AG04449 (cell line): ENCODE data around the gene TTBK1.

ENCODE experiments used
- CTCF ChIA-PET: fragments of 350-600 bp; formaldehyde crosslinking; extraction: SDS; loops from one replicate; lab custom pipeline; 2021; ENCODE audit warnings: antibody characterized with exemption; lab: Yijun Ruan, JAX
- POLR2A ChIA-PET: fragments of 400-600, 350-600 bp; formaldehyde crosslinking; extraction: SDS; loops from one replicate; lab custom pipeline; 2020; ENCODE audit warnings: antibody characterized with exemption, inconsistent platforms; lab: Yijun Ruan, JAX
- DNase-seq: peaks from one replicate; pipeline ENCODE4 v3.0.0-alpha.2; 2010; ENCODE audit warnings: low read depth, low spot score
- H3K4me3 ChIP-seq: 2 replicates; pipeline ENCODE4 v1.5.1; 2011; ENCODE audit warnings: low read depth, mild to moderate bottlenecking, control low read depth, low read length
- TF ChIP-seq, protein P1 (sequence below): IDR thresholded peaks from one replicate; pipeline ENCODE4 v1.5.1; 2011; ENCODE audit warnings: mild to moderate bottlenecking, moderate library complexity, low read length, control low read depth, inconsistent platforms; ENCODE audit not compliant: insufficient read depth; ENCODE audit errors: missing control alignments

The TTBK1 gene

DNA sequence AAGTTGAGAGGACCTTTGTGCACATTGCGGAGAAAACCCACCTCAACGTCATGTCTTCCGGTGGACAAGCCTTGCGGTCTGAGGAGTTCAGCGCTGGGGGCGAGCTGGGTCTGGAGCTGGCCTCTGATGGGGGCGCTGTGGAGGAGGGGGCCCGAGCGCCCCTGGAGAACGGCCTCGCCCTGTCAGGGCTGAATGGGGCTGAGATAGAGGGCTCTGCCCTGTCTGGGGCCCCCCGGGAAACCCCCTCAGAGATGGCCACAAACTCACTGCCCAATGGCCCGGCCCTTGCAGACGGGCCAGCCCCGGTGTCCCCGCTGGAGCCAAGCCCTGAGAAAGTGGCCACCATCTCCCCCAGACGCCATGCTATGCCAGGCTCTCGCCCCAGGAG is 40.2 kb downstream of the TTBK1 start:
- ChIA-PET POLR2A (no interaction called here), CTCF (no interaction called here)
- TF ChIP-seq, protein P1, sequence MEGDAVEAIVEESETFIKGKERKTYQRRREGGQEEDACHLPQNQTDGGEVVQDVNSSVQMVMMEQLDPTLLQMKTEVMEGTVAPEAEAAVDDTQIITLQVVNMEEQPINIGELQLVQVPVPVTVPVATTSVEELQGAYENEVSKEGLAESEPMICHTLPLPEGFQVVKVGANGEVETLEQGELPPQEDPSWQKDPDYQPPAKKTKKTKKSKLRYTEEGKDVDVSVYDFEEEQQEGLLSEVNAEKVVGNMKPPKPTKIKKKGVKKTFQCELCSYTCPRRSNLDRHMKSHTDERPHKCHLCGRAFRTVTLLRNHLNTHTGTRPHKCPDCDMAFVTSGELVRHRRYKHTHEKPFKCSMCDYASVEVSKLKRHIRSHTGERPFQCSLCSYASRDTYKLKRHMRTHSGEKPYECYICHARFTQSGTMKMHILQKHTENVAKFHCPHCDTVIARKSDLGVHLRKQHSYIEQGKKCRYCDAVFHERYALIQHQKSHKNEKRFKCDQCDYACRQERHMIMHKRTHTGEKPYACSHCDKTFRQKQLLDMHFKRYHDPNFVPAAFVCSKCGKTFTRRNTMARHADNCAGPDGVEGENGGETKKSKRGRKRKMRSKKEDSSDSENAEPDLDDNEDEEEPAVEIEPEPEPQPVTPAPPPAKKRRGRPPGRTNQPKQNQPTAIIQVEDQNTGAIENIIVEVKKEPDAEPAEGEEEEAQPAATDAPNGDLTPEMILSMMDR: no peak

GRCh38 chr6:43283905-43284304 is 40.6 kb downstream of the TTBK1 start:
- ChIA-PET CTCF (no interaction called here), POLR2A (no interaction called here)
- no peak for DNase-seq
- no peak overlapping the region for H3K4me3 ChIP-seq
- TF ChIP-seq, protein P1: no peak

More for the DNA sequence above, 40.2 kb downstream of the TTBK1 start:
- H3K4me3 ChIP-seq: no peak overlapping the region
- DNase-seq: no peak

DNA sequence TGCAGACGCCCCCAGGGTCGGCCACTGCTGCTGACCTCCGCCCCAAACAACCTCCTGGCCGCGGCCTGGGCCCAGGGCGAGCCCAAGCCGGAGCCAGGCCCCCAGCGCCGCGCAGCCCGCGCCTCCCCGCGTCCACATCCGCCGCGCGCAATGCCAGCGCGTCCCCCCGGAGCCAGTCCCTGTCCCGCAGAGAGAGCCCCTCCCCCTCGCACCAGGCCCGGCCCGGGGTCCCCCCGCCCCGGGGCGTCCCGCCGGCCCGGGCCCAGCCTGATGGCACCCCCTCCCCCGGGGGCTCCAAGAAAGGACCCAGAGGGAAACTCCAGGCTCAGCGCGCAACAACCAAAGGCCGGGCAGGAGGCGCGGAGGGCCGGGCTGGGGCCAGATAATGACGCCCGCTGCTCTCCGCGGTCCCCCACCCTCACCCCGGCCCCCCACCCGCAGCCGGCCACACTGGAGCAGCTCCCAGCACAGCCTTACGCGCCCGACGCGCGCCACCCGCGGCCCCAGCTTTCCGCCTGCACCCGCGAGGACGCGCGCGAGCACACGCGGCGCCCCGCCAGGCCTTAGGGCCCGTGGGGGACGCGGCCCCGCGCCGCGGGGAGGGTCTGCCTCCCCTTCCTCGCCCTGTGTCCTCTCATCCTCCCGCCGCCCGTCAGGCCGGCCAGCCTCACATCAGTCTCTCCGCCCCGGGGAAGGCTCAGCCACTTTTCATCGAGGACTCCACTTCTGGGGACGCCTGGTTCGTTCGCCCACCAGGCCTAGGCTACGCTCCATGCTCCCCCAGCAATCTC is 41.9 kb downstream of the TTBK1 start:
- TF ChIP-seq, protein P1: no peak
- no peak for DNase-seq
- CTCF ChIA-PET: no interaction called here
- no peak overlapping the region for H3K4me3 ChIP-seq
- POLR2A ChIA-PET: no interaction called here

DNA sequence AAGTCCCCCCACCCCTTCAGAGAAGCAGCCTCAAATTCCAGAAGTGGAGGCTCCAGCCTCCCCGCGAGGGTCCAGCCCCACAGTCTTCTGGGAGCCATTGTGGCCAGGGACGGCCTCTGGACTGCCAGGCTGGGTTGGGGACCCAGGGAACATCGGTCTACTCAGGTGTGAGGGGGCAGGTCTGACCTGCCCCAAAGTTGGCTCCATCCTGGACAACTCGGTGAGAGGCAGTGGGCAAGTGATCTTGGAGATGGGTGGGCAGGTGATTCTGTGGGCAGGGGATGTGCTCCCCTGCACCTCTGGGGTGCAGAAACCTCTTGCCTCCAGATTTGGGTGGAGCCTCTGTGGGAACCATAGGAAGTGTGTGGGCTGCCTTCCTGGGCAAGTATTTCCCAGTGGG is 42.6 kb downstream of the TTBK1 start:
- TF ChIP-seq, protein P1: no peak
- CTCF ChIA-PET: no interaction called here
- H3K4me3 ChIP-seq: no peak overlapping the region
- POLR2A ChIA-PET: no interaction called here
- no peak for DNase-seq

DNA sequence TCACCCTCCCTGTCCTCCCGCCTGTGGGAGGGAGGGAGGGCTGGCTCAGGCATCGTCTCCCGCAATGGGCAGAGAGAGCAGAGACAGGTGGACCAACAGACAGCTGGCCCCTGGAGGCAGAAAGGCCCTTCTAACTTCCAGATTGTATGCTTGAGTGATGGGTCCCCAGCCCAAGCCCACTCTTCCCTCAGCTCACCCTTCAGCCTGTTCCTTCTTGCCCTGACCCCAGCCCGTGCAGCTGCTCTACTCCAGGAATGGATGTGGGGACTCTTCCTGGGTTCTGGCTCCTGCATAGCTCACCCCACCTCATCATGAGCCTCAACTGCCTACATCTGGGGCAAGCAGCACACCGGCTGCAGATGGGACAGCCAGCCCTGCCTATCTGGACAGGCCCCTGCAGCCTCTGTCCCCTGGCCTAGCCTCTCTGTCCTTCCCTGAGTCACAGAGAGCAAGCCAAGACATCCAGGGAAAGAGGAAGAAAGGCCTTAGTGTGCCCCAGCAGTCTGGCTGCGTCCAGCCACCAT is 43.2 kb downstream of the TTBK1 start:
- ChIA-PET CTCF (interaction anchor here (1.1 to 1.7 kb wide), 3 partner anchors 23 to 58 kb away, joined by 4 read pairs; partner anchors contain the start of gene DNPH1), POLR2A (no interaction called here)
- no peak for DNase-seq
- H3K4me3 ChIP-seq: no peak overlapping the region
- TF ChIP-seq, protein P1: no peak

GRCh38 chr6:43286980-43287716 is 43.9 kb downstream of the TTBK1 start:
- TF ChIP-seq, protein P1: peak; percentile 11
- H3K4me3 ChIP-seq: no peak overlapping the region
- ChIA-PET CTCF (interaction anchor here (1.1 to 2.1 kb wide), 4 partner anchors 10 to 58 kb away, joined by 4 to 6 read pairs (median 4); partner anchors contain the start of gene DNPH1), POLR2A (no interaction called here)
- DNase-seq: no peak
